Brain pericyte (primary cell): ENCODE results near the gene SLC44A1.

Experiments
- DNase-seq: peaks from one replicate; pipeline ENCODE4 v3.0.0-alpha.2; 2012; ENCODE audit warnings: low read depth, low spot score

The SLC44A1 gene

DNA sequence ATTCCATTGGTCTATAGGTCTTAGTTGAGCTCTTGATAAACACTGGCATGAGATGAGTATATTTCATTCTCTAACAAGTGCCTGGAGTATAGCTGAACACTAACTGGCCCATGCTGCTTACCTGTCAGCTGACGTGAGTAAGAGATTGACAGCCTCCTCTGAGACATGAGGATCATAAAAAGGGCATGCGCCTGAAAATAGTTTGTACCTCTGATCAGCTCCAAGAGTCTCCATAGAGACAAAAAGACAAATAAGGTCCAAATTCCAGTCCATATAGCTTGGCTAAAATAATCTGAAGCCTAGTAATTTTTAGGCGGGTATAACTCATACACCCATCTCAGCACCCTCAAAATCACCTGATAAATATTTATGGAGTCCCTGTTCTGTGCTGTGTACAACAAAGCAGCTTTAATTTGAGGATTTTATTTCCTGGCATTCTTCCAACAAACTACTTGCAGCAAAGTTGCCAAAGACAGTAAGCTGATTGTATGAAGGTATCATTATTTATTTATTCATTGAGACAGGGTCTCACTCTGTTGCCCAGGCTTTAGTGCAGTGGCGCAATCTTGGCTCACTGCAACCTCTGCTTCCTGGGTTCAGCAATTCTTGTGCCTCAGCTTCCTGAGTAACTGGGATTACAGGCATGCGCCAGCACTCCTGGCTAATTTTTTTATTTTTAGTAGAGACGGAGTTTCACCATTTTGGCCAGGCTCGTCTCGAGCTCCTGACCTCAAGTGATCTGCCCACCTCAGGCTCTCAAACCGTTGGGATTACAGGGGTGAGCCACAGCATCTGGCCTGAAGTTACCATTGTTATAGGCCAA lies 187.2 kb downstream of the SLC44A1 start:
- DNase-seq: no peak

DNA sequence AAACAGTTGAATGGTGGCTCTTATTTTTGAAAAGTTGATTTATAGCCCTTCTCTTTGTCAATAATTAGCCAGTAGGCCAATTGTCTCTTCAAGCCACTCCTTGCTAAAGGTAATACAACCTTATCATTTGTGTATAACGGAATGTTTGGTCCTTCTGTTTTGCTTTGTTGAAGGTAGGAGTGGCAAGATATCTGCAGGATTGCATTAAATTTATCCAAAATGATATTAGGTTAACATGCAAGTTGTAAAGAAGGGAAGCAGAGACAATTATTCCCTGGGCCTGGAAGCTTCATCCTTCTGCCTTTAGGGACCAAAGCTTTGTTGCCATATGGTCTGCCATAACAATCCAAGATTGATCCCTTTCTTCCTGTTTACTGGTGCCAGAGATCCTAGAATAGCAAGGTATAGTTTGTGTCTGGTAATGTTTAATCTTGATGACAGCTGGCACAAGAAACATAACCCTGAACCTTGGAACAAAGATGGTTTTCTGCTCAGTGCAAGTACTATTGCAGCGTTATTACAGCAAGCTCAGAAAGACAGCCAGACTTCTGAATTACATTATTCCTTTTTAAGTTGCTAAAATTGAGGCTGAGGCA lies 187.9 kb downstream of the SLC44A1 start:
- no peak for DNase-seq

GRCh38 chr9:105435453-105435852 lies 191.0 kb downstream of the SLC44A1 start:
- DNase-seq: no peak

DNA sequence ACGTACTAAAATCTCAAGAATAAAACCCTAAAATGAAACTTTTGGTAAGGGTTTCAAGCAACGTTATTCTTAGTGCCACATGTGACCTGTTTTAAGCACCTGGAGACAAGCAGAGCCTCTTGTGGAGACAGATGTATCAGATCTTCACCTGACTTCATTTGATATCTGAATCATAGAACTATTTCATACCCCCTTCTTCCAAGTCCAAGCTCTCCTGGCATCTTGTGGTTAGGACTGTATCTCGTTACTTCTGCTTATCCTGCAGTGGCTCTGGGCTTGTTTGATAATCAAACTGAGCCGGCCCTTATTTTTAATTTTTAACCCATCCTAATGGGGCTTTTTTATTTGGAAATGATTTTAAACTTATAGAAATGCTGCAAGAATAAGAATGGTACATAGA lies 192.3 kb downstream of the SLC44A1 start:
- no peak for DNase-seq

DNA sequence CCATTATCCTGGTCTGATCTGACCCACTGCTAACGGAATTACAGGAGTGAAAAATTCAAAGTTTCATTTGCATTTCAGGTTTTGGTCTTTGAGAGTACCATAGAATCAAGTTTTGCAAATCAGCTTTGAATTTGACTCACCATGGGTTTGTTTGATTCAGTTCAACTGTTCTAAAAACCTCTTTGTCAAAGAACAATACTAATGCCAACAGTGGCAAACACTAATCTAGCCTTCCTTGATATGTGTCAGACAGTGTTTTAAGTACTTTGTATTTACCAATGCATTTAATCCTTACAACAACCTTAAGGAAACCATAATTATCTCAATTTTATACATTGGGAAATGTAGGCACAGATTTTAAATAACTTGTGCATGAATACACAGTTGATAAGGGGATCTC lies 193.3 kb downstream of the SLC44A1 start:
- no peak for DNase-seq

DNA sequence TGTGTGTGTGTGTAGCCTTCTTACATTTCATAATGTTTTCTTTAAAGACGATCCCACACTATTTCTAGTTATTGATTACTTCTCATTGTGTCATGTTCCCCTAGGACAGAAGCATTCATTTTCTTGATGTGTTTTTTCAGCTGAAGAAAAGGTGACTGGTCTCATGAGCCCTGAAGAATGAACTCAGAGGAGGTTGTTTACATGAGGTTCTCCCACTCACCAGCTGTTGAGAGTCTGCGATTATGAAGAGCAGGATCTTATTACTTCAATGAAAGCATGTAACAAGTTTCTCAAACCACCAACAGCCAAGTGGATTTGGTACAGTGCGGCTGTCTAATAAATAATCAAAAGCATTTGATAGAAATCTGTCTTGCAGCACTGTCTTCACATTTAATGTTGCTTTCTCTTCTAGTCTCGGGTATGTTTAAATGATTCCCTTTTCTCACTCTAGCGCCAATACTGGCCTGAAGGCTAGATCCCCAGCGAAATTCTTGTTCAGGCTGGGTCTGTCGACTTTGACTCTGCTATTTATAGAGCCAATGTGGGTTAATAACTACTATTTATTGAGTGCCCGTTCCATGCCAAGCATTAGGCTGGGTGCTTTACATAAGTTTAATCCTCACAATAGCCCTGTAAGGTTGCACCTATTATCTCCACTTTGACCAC lies 193.8 kb downstream of the SLC44A1 start:
- peak; percentile 47 for DNase-seq

- DNase-seq: no peak
Observed at GRCh38 chr9:105439428-105439827, 195.0 kb downstream of the SLC44A1 start.

GRCh38 chr9:105441616-105442160 lies 197.2 kb downstream of the SLC44A1 start:
- no peak for DNase-seq

DNA sequence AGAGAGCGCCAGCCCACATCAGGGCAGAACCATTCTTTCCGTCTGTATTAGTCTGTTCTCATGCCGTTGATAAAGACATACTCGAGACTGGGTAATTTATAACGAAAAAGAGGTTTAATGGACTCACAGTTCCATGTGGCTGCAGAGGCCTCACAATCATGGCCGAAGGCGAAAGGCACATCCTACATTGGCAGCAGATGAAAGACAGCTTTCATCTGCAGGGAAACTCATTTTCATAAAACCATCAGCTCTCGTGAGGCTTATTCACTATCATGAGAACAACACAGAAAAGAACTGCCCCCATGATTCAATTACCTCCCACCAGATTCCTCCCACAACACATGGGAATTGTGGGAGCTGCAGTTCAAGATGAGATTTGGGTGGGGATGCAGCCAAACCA lies 198.7 kb downstream of the SLC44A1 start:
- DNase-seq: no peak

GRCh38 chr9:105444130-105444529 lies 199.7 kb downstream of the SLC44A1 start:
- no peak for DNase-seq

- DNase-seq: no peak
Observed at GRCh38 chr9:105445203-105445881, 200.9 kb downstream of the SLC44A1 start.

DNA sequence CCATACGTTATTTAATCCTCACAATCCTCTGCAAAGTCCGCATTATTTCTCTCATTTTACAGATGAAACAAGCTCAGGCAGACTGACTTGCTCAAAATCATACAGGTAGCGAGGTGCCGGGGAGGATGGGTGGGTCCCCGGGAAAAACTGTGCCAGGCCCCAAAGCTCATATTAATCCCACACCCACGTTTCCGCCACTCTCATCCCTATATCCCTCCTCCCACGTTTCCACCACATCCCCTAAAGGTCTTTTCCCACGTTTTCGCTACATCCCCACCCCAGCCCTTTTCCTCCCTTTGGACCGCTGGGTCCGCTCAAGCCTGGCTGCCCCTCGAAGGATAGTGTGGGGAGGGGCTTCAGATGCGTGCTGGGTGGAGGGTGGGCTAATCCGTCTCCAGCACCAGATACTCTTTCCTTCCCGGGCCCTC lies 202.9 kb downstream of the SLC44A1 start:
- DNase-seq: no peak

DNA sequence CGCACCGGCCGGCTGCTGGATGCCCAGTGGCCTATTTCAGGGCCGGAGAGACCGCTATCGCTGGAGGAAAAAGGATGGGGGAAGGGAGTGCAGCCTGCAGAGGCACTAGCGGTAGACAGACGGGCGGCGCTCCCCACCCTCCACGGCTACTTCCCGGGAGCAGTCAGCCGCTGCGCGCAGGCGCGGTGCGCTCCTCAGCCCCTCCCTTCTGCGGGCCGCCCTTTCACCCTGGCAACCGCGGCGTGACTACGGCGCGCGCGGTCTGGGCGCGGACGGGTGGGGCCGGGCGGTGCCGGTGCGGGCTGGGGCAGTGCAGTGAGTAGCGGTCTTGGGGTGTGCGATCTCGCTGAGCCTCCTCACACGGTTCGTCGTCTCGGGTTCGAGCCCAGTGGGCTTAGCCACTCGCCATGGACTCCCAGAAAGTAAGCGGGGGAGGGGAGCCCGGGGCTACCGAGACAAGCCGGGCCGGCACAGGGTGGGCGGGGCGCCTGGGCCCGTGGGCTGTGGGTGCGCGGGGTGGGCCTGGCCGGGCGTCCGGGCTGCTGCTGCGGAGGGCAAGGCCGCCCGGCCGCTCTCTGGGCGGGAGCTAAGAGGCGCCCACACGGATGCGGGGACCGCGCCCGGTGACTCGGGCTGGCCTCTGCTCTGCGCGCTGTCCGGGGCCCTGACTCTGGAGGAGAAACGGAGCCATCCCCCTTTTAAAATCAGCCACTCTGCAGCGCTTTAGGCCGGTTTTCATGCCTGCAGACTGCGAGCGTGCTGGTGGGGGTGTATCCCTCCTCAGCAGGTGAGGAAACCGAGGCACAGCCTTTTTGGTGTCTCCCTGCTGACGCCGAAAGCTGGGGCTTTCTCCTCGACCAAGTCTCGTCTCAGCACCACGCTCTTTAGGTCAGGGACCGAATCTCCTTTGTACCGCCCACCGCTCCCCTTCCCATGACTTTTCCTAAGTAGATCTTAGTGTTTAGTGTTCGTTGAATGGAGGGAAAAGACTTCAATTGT lies 203.7 kb downstream of the SLC44A1 start, which contains the start of gene FSD1L:
TSS of gene FSD1L (plus strand) at position 221 of the 999 bp plus-strand sequence. CDS start at position 408, 187 bp downstream.
- peak; percentile 52 for DNase-seq

- no peak for DNase-seq
Observed at GRCh38 chr9:105449081-105449480, 204.6 kb downstream of the SLC44A1 start.

DNA sequence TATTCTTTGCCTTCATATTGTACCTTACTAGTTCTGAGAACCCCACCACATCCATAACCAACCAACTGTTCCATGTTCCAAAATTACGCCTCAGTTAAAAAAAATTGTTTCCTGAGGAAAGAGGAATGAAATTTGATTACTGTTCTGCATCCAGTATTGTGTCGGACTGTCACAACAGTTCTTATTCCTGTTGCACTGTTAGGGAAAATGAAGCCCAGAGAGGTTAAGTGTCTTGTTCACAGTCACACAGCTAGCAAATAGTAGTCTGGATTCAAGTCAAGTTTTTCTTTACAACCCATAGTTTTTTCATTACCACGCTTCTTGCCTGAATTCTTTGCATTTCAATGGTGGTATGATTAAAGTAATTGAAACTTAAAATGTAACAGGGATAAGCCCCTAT lies 207.7 kb downstream of the SLC44A1 start:
- DNase-seq: no peak

DNA sequence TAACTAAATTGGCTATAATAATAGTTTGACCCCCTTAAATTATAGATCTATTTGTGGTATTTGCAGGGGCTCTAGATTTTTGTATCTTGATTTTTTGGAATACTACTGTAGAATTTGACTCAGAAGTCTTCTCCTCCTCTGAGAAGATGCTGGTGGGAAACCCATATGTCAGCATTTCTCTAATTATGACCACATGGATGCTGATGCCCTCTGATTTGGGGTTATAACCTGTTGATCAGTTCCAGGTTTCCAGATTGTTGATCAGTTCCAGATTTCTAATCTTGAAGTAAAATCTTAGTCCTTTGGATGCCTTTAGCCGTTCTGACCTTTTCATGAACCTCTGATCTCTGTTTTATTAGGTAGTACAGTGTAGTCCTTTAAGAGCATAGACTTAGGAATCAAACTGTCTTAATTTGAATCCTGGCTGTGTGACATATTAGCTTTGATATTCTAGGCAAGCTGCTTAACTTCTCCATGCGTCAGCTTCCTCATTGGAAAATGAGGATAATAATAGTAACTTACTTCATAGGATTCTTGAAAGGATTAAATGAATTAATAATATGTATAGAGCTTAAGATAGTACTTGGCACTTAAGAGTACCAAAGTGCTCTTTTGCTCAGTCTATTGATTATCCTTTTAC lies 211.5 kb downstream of the SLC44A1 start:
- no peak for DNase-seq

GRCh38 chr9:105457560-105458294 lies 213.3 kb downstream of the SLC44A1 start:
- DNase-seq: no peak

GRCh38 chr9:105458404-105458803 lies 214.0 kb downstream of the SLC44A1 start:
- no peak for DNase-seq

DNA sequence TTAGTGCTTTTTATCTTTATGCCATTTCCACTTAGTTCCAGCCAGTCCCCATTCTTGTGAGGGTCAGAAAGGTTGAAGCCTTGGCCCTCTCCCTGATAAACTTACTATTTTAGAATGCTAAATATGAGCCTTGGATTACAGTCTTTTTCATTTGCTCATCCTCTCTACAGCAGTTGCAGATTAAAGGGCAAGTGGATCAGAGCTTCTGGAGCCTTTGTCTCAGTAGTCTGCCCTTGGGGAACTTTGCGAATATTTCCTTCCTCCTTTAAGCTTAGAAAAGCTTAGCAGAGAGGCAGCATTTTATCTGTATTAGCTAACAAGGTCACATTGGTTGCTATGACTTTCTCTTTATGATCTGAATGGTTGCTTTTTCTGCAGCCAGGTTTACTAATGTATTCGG lies 214.9 kb downstream of the SLC44A1 start:
- DNase-seq: no peak
